ENCODE measurements around the gene TRMT1L. TPM values are rescaled to one million over a fixed set of nuclear protein-coding genes. Genes with fewer than 3 reads are reported as not detected.
A peak's percentile ranks its signal among the peaks of the same experiment; 100 is the strongest.

TRMT1L gene
- total and polyA plus RNA-seq, 2 of the 8 experiments (the other 6 are each of a cell fraction or from before 2014, with no cell fraction given) = 13.8 to 22.3 TPM

GRCh38 chr1:185074307-185074706 lies 82.4 kb downstream of the TRMT1L start:
- H3K56ac ChIP-seq (replicated peaks; ENCODE audit: insufficient read length, low read depth, low read length) = no peak overlapping the region

More at GRCh38 chr1:185074307-185074706, 82.4 kb downstream of the TRMT1L start:
- H3K4ac ChIP-seq (replicated peaks; ENCODE audit: insufficient read length, low read depth, low read length) = no peak overlapping the region
- no peak overlapping the region for H2AFZ ChIP-seq (ENCODE audit: low read length)
- H2BK12ac ChIP-seq (ENCODE audit: low read depth, low read length) = no peak overlapping the region
- H2BK5ac ChIP-seq (ENCODE audit: low read depth, low read length) = no peak overlapping the region
- peaks cover 0 to 4% (median 1%) of the 10 kb centered on the region in 4 experiments; a peak in 1 of 8 replicates for H3K36me3 ChIP-seq (ENCODE audit: control insufficient read depth in 2 of 4, insufficient read depth in 4 of 4, low read length in 3 of 4)
- H3K79me1 ChIP-seq (ENCODE audit: low read depth, low read length) = peaks cover 3% of the 10 kb centered on the region; the same call in 1 of the 2 replicates
- POLR2A ChIA-PET (ENCODE audit: partially characterized antibody) = interaction anchor here (0.7 to 1.4 kb wide), 2 partner anchors 27 to 30 kb away, joined by 3 to 4 read pairs; no protein-coding TSS in a partner anchor
- peak overlapping the region in 1 of 4 experiments; percentile 31; a peak in 1 of 8 replicates for H3K4me3 ChIP-seq (ENCODE audit: extremely low read depth in 1 of 4, insufficient read depth in 2 of 4, low read depth in 3 of 4, low read length in 4 of 4)
- no peak overlapping the region for H3K18ac ChIP-seq (ENCODE audit: extremely low read depth, low read length)
- no peak overlapping the region for H2BK15ac ChIP-seq (ENCODE audit: low read length)
- no peaks in the 10 kb centered on the region for H3K23me2 ChIP-seq (ENCODE audit: low read depth, low read length)
- H3K79me2 ChIP-seq (ENCODE audit: control insufficient read depth in 1 of 2, insufficient read depth in 2 of 2, low read length in 2 of 2) = peaks cover 7 to 96% of the 10 kb centered on the region in 2 experiments; a peak in 3 of 4 replicates
- H3K4me2 ChIP-seq (ENCODE audit: insufficient read depth in 1 of 2, low read depth in 2 of 2, low read length in 2 of 2) = peak overlapping the region; percentile 51 to 55
- H4K20me1 ChIP-seq (replicated peaks in 1 of 2; ENCODE audit: control insufficient read depth in 1 of 2, insufficient read depth in 2 of 2, low read length in 2 of 2) = peaks cover 0 to 2% of the 10 kb centered on the region in 2 experiments
- no peak overlapping the region for H3K14ac ChIP-seq (ENCODE audit: insufficient read length)
- FAIRE-seq (no peak), DNase-seq (ENCODE audit: low read depth in 1 of 2, low spot score in 2 of 2) (no peak)
- CTCF ChIA-PET (ENCODE audit: partially characterized antibody) = interaction anchor here (1.0 kb wide), 1 partner anchor 10 kb away, joined by 3 read pairs; no protein-coding TSS in a partner anchor
- H3K9ac ChIP-seq (replicated peaks in 1 of 4; ENCODE audit: extremely low read depth in 1 of 4, low read depth in 3 of 4, low read length in 3 of 4) = no peak overlapping the region
- no peak overlapping the region for H4K8ac ChIP-seq (ENCODE audit: extremely low read depth, insufficient read depth, low read length)
- H2BK120ac ChIP-seq (replicated peaks; ENCODE audit: low read depth, low read length) = no peak overlapping the region
- peaks cover 0 to 24% (median 6%) of the 10 kb centered on the region in 4 experiments; a peak in 6 of 7 replicates for H3K4me1 ChIP-seq (replicated peaks in 1 of 4; ENCODE audit: control insufficient read depth in 3 of 4, insufficient read depth in 4 of 4, low read length in 3 of 4)
- no peak overlapping the region for H4K91ac ChIP-seq (replicated peaks; ENCODE audit: insufficient read length, low read length)
- TF ChIP-seq JUND (IDR thresholded peaks at IDR 0.05; ENCODE audit: low read length) (0 out of 2 replicates have a peak, but pooled peaks have one; percentile 36), SIRT6 (IDR thresholded peaks at IDR 0.05; ENCODE audit: low read length) (no peak), SIN3A (conservative IDR thresholded peaks at IDR 0.05 in 1 of 2, IDR thresholded peaks at IDR 0.05 in 1 of 2; ENCODE audit: low read depth in 1 of 2, low read length in 2 of 2) (no peak), RFX5 (IDR thresholded peaks at IDR 0.05; ENCODE audit: borderline replicate concordance, low read depth, low read length) (no peak), E2F6 (IDR thresholded peaks at IDR 0.05) (no peak), EP300 (IDR thresholded peaks at IDR 0.05; ENCODE audit: borderline replicate concordance in 1 of 2, low read depth in 2 of 2, low read length in 2 of 2) (no peak), EGR1 (IDR thresholded peaks at IDR 0.05; ENCODE audit: borderline replicate concordance, low read depth, low read length) (no peak)
- no peak overlapping the region for H4K5ac ChIP-seq (ENCODE audit: insufficient read length, low read depth, low read length)
- H2BK20ac ChIP-seq (ENCODE audit: low read length) = no peak overlapping the region
- H3K23ac ChIP-seq (ENCODE audit: insufficient read length) = no peak overlapping the region
- H3K9me3 ChIP-seq (ENCODE audit: insufficient read depth in 2 of 2, low read depth in 1 of 2, low read length in 1 of 2) = no peaks in the 10 kb centered on the region
- H3K27ac ChIP-seq (ENCODE audit: low read depth, low read length) = no peak overlapping the region
- no peak overlapping the region for H2AK5ac ChIP-seq (ENCODE audit: low read depth, low read length)
- no peaks in the 10 kb centered on the region for H3K27me3 ChIP-seq (replicated peaks in 1 of 4; ENCODE audit: control insufficient read depth in 3 of 4, extremely low read depth in 1 of 4, insufficient read depth in 3 of 4, low read length in 3 of 4)

Data from H1 (cell line).